Keratinocyte (primary cell): ENCODE measurements around the gene PRKCZ.

Source experiments
- CTCF ChIP-seq, 3 experiments: IDR thresholded peaks in 1 of 3; conservative IDR thresholded peaks in 1 of 3; optimal IDR thresholded peaks in 1 of 3; 2 replicates in 2 of 3; 3 replicates in 1 of 3; pipeline versions ENCODE3 to v1.5.1; 2011; ENCODE audit warnings: low read length in 3 of 3, mild to moderate bottlenecking in 3 of 3, moderate library complexity in 2 of 3, control low read depth in 1 of 3, inconsistent platforms in 1 of 3; ENCODE audit not compliant: insufficient read depth in 2 of 3; ENCODE audit errors: extremely low read depth in 1 of 3
- EZH2 ChIP-seq: IDR thresholded peaks from one replicate; pipeline ENCODE4 v1.6.1; 2012; ENCODE audit warnings: inconsistent platforms, mild to moderate bottlenecking, low read length, moderate library complexity

GRCh38 chr1:2036287-2036686 is 13.9 kb upstream of the PRKCZ start:
- no peak for TF ChIP-seq CTCF (optimal IDR thresholded peaks at IDR 0.05 in 1 of 3, IDR thresholded peaks at IDR 0.05 in 1 of 3, conservative IDR thresholded peaks at IDR 0.05 in 1 of 3; ENCODE audit: extremely low read depth in 1 of 3, insufficient read depth in 2 of 3, low read length in 3 of 3)
- no peak for TF ChIP-seq EZH2
